ENCODE measurements around the gene FBXL16.

The FBXL16 gene

DNA sequence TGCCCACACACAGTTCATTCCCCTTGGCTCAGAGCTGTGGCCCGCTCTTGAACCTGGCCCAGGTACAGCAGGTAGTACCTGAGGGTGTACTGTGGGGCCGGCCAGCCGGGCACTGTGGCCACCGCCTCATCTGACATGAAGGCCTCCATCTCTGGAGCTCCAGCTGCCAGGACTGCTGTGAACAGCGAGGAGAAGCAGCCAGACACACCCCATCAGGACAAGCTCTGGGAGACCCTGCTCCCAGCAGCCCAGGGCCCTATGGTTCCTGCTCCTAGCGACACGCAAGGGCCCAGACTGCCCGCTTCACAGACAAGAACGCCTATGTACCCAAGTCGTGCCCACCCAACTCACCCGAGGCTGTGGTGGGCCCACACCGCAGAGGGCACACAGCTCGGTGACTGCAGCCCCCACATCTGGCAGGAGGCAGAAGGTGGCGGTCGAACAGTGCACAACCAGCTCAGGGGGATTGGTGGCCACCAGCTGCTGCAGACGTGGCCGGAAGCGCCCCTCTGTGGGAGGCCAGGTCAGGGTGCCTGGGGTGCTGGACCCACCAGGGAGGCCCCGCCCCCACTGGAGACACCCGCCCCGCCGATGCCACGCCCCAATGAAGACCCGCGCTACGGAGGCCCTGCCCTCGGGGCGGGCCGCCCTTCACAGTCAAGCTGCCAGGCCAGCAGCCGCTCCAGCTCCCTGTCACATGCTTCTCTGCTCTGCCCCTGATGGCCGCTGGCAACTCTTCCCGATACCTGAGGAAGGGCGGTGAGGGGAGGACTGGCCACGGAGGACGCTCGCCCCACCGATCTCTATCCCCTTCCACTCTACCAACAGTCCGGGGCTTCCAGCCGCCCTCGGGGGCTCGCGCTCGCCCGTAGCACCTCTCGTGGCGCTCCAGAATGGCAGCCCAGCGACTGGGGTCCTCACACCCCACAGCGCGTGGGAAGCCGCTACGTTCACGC, 26.5 kb downstream of the FBXL16 start:
- TF ChIP-seq, protein P1, sequence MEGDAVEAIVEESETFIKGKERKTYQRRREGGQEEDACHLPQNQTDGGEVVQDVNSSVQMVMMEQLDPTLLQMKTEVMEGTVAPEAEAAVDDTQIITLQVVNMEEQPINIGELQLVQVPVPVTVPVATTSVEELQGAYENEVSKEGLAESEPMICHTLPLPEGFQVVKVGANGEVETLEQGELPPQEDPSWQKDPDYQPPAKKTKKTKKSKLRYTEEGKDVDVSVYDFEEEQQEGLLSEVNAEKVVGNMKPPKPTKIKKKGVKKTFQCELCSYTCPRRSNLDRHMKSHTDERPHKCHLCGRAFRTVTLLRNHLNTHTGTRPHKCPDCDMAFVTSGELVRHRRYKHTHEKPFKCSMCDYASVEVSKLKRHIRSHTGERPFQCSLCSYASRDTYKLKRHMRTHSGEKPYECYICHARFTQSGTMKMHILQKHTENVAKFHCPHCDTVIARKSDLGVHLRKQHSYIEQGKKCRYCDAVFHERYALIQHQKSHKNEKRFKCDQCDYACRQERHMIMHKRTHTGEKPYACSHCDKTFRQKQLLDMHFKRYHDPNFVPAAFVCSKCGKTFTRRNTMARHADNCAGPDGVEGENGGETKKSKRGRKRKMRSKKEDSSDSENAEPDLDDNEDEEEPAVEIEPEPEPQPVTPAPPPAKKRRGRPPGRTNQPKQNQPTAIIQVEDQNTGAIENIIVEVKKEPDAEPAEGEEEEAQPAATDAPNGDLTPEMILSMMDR (conservative IDR thresholded peaks at IDR 0.05; ENCODE audit: low read depth, low read length), result no peak
- DNase-seq (ENCODE audit: low read depth), result no peak
- H3K4me3 ChIP-seq (ENCODE audit: low read length), result peak overlapping the region; percentile 54

DNA sequence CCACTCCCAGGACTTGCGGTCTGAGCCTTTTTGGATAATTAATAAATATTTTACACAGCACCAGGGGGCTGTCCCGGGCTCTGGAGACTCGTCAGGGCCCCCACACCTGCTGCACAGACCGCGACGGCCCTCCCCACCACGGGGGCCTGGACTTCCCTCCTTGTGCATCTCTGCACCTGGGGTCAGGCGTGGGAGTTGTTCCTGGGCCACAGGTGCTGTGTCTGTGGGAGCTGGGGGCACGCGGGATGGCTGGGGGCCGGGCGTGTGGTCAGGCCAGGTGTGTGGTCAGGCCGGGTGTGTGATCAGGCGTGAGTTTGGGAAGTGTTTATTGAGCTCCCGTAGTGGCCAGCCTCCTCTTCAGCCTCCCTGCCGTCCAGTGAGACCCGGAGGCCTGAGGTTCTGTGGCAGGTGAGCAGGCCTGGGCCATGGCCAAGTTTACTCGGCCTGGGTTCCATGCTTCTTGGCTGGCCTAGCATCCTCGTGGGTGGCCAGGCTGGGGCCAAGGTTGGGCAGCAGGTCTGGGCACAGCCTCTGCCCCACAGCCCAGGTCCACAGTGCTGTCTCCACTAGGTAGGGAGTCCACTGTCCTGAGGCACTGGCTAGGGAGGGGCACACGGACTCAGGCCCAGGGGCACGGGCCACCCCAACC, 27.3 kb downstream of the FBXL16 start:
- no peak for DNase-seq (ENCODE audit: low read depth)
- TF ChIP-seq, protein P1 (conservative IDR thresholded peaks at IDR 0.05; ENCODE audit: low read depth, low read length), result no peak
- no peak overlapping the region for H3K4me3 ChIP-seq (ENCODE audit: low read length)

DNA sequence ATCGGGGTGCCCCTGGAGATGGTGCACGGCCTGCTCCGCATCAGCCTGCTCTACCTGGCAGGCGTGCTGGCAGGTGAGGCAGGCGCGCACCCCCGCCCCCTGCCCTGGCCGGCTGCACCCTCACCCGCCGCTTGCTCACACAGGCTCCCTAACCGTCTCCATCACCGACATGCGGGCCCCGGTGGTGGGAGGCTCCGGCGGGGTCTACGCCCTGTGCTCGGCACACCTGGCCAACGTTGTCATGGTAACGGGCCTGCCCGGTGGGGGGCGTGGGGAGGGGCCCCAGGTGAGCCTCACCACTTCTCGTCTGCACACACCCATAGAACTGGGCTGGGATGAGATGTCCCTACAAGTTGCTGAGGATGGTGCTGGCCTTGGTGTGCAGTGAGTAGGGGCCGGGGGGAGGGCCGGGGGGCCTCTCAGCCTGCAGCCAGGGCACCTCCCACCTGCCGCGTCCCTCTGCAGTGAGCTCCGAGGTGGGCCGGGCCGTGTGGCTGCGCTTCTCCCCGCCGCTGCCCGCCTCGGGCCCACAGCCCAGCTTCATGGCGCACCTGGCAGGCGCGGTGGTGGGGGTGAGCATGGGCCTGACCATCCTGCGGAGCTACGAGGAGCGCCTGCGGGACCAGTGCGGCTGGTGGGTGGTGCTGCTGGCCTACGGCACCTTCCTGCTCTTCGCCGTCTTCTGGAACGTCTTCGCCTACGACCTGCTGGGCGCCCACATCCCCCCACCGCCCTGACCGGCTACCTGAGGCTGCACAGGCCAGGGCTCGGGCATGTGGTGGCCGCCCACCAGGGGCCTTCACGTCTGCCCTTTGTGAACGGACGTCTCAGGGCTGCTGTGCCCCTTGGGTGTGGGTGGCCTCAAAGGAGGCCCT, 28.0 kb downstream of the FBXL16 start:
- TF ChIP-seq, protein P1 (conservative IDR thresholded peaks at IDR 0.05; ENCODE audit: low read depth, low read length), result no peak
- no peak overlapping the region for H3K4me3 ChIP-seq (ENCODE audit: low read length)

DNA sequence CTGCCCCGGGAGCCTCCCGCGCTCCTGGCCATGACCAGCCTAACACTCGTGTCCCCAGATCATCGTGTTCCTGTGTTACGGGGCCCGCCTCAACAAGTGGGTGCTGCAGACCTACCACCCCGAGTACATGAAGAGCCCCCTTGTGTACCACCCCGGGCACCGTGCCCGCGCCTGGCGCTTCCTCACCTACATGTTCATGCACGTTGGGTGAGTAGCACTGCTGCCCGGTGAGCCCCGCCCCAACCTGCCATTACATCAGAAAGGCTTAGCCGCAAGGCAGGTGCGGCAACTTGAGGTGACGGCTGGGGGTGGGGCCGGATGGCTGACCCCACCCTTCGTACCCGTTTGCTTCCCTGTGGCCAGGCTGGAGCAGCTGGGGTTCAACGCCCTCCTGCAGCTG, 28.7 kb downstream of the FBXL16 start:
- H3K4me3 ChIP-seq (ENCODE audit: low read length), result no peak overlapping the region

More for the DNA sequence above, 28.0 kb downstream of the FBXL16 start:
- DNase-seq (ENCODE audit: low read depth), result no peak

DNA sequence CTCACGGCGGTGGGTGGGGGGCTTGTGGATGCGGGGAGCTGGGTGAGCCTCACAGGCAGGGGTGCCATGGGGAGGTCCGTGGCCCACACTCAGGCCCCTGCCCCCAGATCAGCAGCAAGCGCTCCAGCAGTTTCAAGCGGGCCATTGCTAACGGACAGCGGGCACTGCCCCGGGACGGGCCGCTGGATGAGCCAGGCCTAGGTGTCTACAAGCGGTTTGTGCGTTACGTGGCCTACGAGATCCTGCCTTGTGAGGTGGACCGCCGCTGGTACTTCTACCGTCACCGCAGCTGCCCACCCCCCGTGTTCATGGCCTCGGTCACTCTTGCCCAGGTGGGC, 29.1 kb downstream of the FBXL16 start:
- DNase-seq (ENCODE audit: low read depth), result no peak
- H3K4me3 ChIP-seq (ENCODE audit: low read length), result no peak overlapping the region
- TF ChIP-seq, protein P1 (conservative IDR thresholded peaks at IDR 0.05; ENCODE audit: low read depth, low read length), result no peak

More for the DNA sequence above, 28.7 kb downstream of the FBXL16 start:
- no peak for DNase-seq (ENCODE audit: low read depth)
- TF ChIP-seq, protein P1 (conservative IDR thresholded peaks at IDR 0.05; ENCODE audit: low read depth, low read length), result no peak

DNA sequence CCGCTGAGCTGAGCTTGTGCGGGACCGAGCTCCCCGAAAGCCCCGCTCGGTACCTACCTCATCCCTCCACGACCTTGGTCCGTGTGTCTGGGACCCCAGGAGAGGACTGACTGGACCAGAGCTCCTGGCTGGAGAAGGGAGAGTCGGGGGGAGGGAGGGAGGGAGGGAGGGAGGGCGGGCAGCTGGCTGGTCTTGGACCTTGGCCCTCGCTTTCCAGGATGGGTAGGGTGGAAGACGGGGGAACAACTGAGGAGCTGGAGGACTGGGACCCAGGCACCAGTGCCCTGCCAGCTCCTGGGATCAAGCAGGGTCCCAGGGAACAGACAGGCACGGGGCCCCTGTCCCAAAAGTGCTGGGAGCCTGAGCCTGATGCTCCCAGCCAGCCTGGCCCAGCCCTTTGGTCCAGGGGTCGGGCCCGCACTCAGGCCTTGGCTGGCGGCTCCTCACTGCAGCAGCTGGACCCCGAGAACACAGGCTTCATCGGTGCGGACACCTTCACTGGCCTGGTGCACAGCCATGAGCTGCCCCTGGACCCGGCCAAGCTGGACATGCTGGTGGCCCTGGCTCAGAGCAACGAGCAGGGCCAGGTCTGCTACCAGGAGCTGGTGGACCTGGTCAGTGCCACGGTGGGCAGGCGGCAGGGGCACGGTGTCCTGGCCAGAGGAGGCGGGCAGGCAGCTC, 29.6 kb downstream of the FBXL16 start:
- peak overlapping the region; percentile 46 for H3K4me3 ChIP-seq (ENCODE audit: low read length)
- DNase-seq (ENCODE audit: low read depth), result no peak
- TF ChIP-seq, protein P1 (conservative IDR thresholded peaks at IDR 0.05; ENCODE audit: low read depth, low read length), result no peak
